H1 (cell line): ENCODE results near the gene PAK5. TPM values are rescaled to one million over a fixed set of nuclear protein-coding genes. Genes with fewer than 3 reads are reported as not detected.
A peak's percentile ranks its signal among the peaks of the same experiment; 100 is the strongest.

ENCODE experiments used
- CTCF ChIA-PET: fragments of 300-600 bp; sonication (Branson Sonifier 250); formaldehyde crosslinking; loops from one replicate; lab custom pipeline; 2021; ENCODE audit not compliant: partially characterized antibody; lab: Charles Lee
- POLR2A ChIA-PET: fragments of 300-600 bp; sonication (Branson Sonifier 250); formaldehyde crosslinking; loops from one replicate; lab custom pipeline; 2021; ENCODE audit warnings: inconsistent platforms; ENCODE audit not compliant: partially characterized antibody; lab: Charles Lee
- DNase-seq, 2 experiments: peaks; one replicate each; pipeline versions ENCODE4 v3.0.0 to v3.0.0-alpha.2; 2010 to 2022; ENCODE audit warnings: low spot score in 2 of 2, low read depth in 1 of 2, mixed read lengths in 1 of 2
- FAIRE-seq: peaks from 2 replicates; lab custom pipeline; 2011; peaks lifted over from hg19 to GRCh38; lab: Jason Lieb, UNC
- H2AFZ ChIP-seq: 2 replicates; pipeline ENCODE4 v1.8.1; 2012; ENCODE audit warnings: low read length, inconsistent platforms
- H2AK5ac ChIP-seq: 2 replicates; pipeline ENCODE4 v1.6.1; 2013; ENCODE audit warnings: low read depth, low read length
- H2BK120ac ChIP-seq: replicated peaks from 2 replicates; pipeline ENCODE3; 2013; ENCODE audit warnings: low read depth, low read length, inconsistent platforms
- H2BK12ac ChIP-seq: 2 replicates; pipeline ENCODE4 v1.6.1; 2013; ENCODE audit warnings: low read depth, low read length
- H2BK15ac ChIP-seq: 2 replicates; pipeline ENCODE4 v1.6.1; 2013; ENCODE audit warnings: low read length
- H2BK20ac ChIP-seq: 2 replicates; pipeline ENCODE4 v1.6.1; 2013; ENCODE audit warnings: low read length
- H2BK5ac ChIP-seq: 2 replicates; pipeline ENCODE4 v1.6.1; 2013; ENCODE audit warnings: low read depth, low read length
- H3K14ac ChIP-seq: 2 replicates; pipeline ENCODE4 v1.6.1; 2013; ENCODE audit warnings: inconsistent platforms; ENCODE audit not compliant: insufficient read length
- H3K18ac ChIP-seq: 2 replicates; pipeline ENCODE4 v1.6.1; 2013; ENCODE audit warnings: low read length; ENCODE audit errors: extremely low read depth
- H3K23ac ChIP-seq: 2 replicates; pipeline ENCODE4 v1.6.1; 2013; ENCODE audit warnings: inconsistent platforms; ENCODE audit not compliant: insufficient read length
- H3K23me2 ChIP-seq: 2 replicates; pipeline ENCODE4 v1.6.1; 2013; ENCODE audit warnings: low read depth, low read length
- H3K27ac ChIP-seq: 2 replicates; pipeline ENCODE4 v1.6.1; 2011; ENCODE audit warnings: low read depth, low read length, inconsistent platforms
- H3K27me3 ChIP-seq, 4 experiments: replicated peaks in 1 of 4; 1 replicate in 1 of 4; 2 replicates in 3 of 4; pipeline versions ENCODE4 v1.6.1 to v1.8.1; 2011 to 2013; ENCODE audit warnings: low read length in 3 of 4, mild to moderate bottlenecking in 3 of 4, inconsistent platforms in 2 of 4, mixed read lengths in 2 of 4, moderate library complexity in 1 of 4; ENCODE audit not compliant: control insufficient read depth in 3 of 4, insufficient read depth in 3 of 4; ENCODE audit errors: extremely low read depth in 1 of 4
- H3K36me3 ChIP-seq, 4 experiments: 2 replicates each; pipeline versions ENCODE4 v1.6.1 to v1.8.1; 2011 to 2013; ENCODE audit warnings: mild to moderate bottlenecking in 4 of 4, low read length in 3 of 4, moderate library complexity in 2 of 4, control low read depth in 1 of 4, inconsistent platforms in 1 of 4; ENCODE audit not compliant: insufficient read depth in 4 of 4, control insufficient read depth in 2 of 4
- H3K4ac ChIP-seq: replicated peaks from 2 replicates; pipeline ENCODE3; 2013; ENCODE audit warnings: low read length, low read depth, mixed read lengths, inconsistent platforms; ENCODE audit not compliant: insufficient read length
- H3K4me1 ChIP-seq, 4 experiments: replicated peaks in 1 of 4; 1 replicate in 1 of 4; 2 replicates in 3 of 4; pipeline versions ENCODE4 v1.6.1 to v1.8.1; 2011 to 2013; ENCODE audit warnings: low read length in 3 of 4, inconsistent platforms in 2 of 4, mixed read lengths in 1 of 4; ENCODE audit not compliant: insufficient read depth in 4 of 4, control insufficient read depth in 3 of 4
- H3K4me2 ChIP-seq, 2 experiments: 2 replicates each; pipeline versions ENCODE4 v1.6.1 to v1.8.1; 2011 to 2013; ENCODE audit warnings: low read depth in 2 of 2, low read length in 2 of 2, control low read depth in 1 of 2, inconsistent platforms in 1 of 2, mild to moderate bottlenecking in 1 of 2; ENCODE audit not compliant: insufficient read depth in 1 of 2
- H3K4me3 ChIP-seq, 4 experiments: fragments of 200-600, 300-600 bp in 1 of 4; sonication (generic), shearing (Covaris generic), sonication (Bioruptor Twin) in 1 of 4; 2 replicates each; pipeline versions ENCODE4 v1.5.1 to v1.8.1; 2011 to 2016; ENCODE audit warnings: low read length in 4 of 4, low read depth in 3 of 4, control low read depth in 2 of 4, inconsistent platforms in 2 of 4, mild to moderate bottlenecking in 2 of 4, mixed read lengths in 1 of 4, moderate library complexity in 1 of 4; ENCODE audit not compliant: insufficient read depth in 2 of 4; ENCODE audit errors: extremely low read depth in 1 of 4
- H3K56ac ChIP-seq: replicated peaks from 2 replicates; pipeline ENCODE3; 2013; ENCODE audit warnings: low read depth, mild to moderate bottlenecking, mixed read lengths, low read length, inconsistent platforms; ENCODE audit not compliant: insufficient read length
- H3K79me1 ChIP-seq: 2 replicates; pipeline ENCODE4 v1.6.1; 2013; ENCODE audit warnings: low read depth, low read length, control low read depth
- H3K79me2 ChIP-seq, 2 experiments: 2 replicates each; pipeline versions ENCODE4 v1.6.1 to v1.8.1; 2012 to 2013; ENCODE audit warnings: low read length in 2 of 2, mild to moderate bottlenecking in 2 of 2, inconsistent platforms in 1 of 2; ENCODE audit not compliant: insufficient read depth in 2 of 2, control insufficient read depth in 1 of 2
- H3K9ac ChIP-seq, 4 experiments: replicated peaks in 1 of 4; 1 replicate in 1 of 4; 2 replicates in 3 of 4; pipeline versions ENCODE4 v1.6.1 to v1.8.1; 2011 to 2013; ENCODE audit warnings: low read depth in 3 of 4, low read length in 3 of 4, control low read depth in 2 of 4, mild to moderate bottlenecking in 2 of 4, moderate library complexity in 2 of 4, inconsistent platforms in 1 of 4; ENCODE audit errors: extremely low read depth in 1 of 4
- H3K9me3 ChIP-seq, 2 experiments: 2 replicates each; pipeline versions ENCODE4 v1.6.1 to v1.8.1; 2012 to 2013; ENCODE audit warnings: mild to moderate bottlenecking in 2 of 2, moderate library complexity in 2 of 2, control low read depth in 1 of 2, inconsistent platforms in 1 of 2, low read depth in 1 of 2, low read length in 1 of 2, mixed read lengths in 1 of 2; ENCODE audit not compliant: insufficient read depth in 2 of 2
- H4K20me1 ChIP-seq, 2 experiments: replicated peaks in 1 of 2; 2 replicates each; pipeline versions ENCODE3 to v1.8.1; 2011 to 2013; ENCODE audit warnings: inconsistent platforms in 2 of 2, low read length in 2 of 2, mild to moderate bottlenecking in 1 of 2; ENCODE audit not compliant: insufficient read depth in 2 of 2, control insufficient read depth in 1 of 2
- H4K5ac ChIP-seq: 2 replicates; pipeline ENCODE4 v1.6.1; 2013; ENCODE audit warnings: low read length, low read depth, mixed read lengths, inconsistent platforms; ENCODE audit not compliant: insufficient read length
- H4K8ac ChIP-seq: 2 replicates; pipeline ENCODE4 v1.8.0; 2013; ENCODE audit warnings: mild to moderate bottlenecking, moderate library complexity, low read length, inconsistent platforms; ENCODE audit not compliant: insufficient read depth; ENCODE audit errors: extremely low read depth
- H4K91ac ChIP-seq: replicated peaks from 2 replicates; pipeline ENCODE3; 2013; ENCODE audit warnings: low read length, mixed read lengths, inconsistent platforms; ENCODE audit not compliant: insufficient read length
- CEBPB ChIP-seq: IDR thresholded peaks from 2 replicates; pipeline ENCODE4 v1.6.1; 2012; ENCODE audit warnings: low read depth, low read length
- CHD2 ChIP-seq: IDR thresholded peaks from 2 replicates; pipeline ENCODE4 v1.6.1; 2012; ENCODE audit warnings: low read length, improper control_type of control experiment
- CTCF ChIP-seq, 3 experiments: IDR thresholded peaks; 1 replicate in 2 of 3; 2 replicates in 1 of 3; pipeline versions ENCODE4 v1.5.1 to v1.6.1; 2011; ENCODE audit warnings: low read length in 3 of 3, mild to moderate bottlenecking in 3 of 3, inconsistent platforms in 2 of 3, low read depth in 1 of 3, moderate library complexity in 1 of 3; ENCODE audit not compliant: insufficient read depth in 1 of 3; ENCODE audit errors: control extremely low read depth in 1 of 3
- E2F6 ChIP-seq: IDR thresholded peaks from 2 replicates; pipeline ENCODE4 v1.6.1; 2012; ENCODE audit warnings: inconsistent platforms
- EP300 ChIP-seq, 2 experiments: IDR thresholded peaks; 1 replicate in 1 of 2; 2 replicates in 1 of 2; pipeline ENCODE4 v1.6.1; 2011 to 2012; ENCODE audit warnings: low read depth in 2 of 2, low read length in 2 of 2, mild to moderate bottlenecking in 2 of 2, borderline replicate concordance in 1 of 2, inconsistent platforms in 1 of 2, moderate library complexity in 1 of 2
- FOSL1 ChIP-seq: IDR thresholded peaks from 2 replicates; pipeline ENCODE4 v1.6.1; 2011; ENCODE audit warnings: mild to moderate bottlenecking, low read depth, low read length, moderate library complexity; ENCODE audit not compliant: insufficient read depth
- HDAC6 ChIP-seq: IDR thresholded peaks from one replicate; pipeline ENCODE4 v1.7.1; 2012; ENCODE audit warnings: low read depth, mild to moderate bottlenecking, inconsistent platforms, low read length, moderate library complexity
- NANOG ChIP-seq: IDR thresholded peaks from 2 replicates; pipeline ENCODE4 v1.6.1; 2011; ENCODE audit warnings: low read length, low read depth, mild to moderate bottlenecking, inconsistent platforms; ENCODE audit not compliant: insufficient read depth, poor library complexity, severe bottlenecking
- RNF2 ChIP-seq: fragments of 200-900, 300-1000 bp; sonication (generic); IDR thresholded peaks from 2 replicates; pipeline ENCODE4 v1.7.1; 2016; ENCODE audit warnings: borderline replicate concordance, low read depth, mild to moderate bottlenecking, antibody characterized with exemption, low read length; ENCODE audit not compliant: poor library complexity, severe bottlenecking; ENCODE audit errors: missing control alignments
- SP4 ChIP-seq: IDR thresholded peaks from 2 replicates; pipeline ENCODE4 v1.6.1; 2012; ENCODE audit warnings: low read length, inconsistent platforms
- WGBS, 2 experiments: shearing (Covaris generic) in 1 of 2; methylation state at CpG; one replicate each; pipeline versions ENCODE4 v1.1.6 to v1.1.7; 2013 to 2015; ENCODE audit warnings: low lambda C conversion rate in 2 of 2, mixed read lengths in 2 of 2, inconsistent platforms in 1 of 2, low coverage in 1 of 2, missing lambda C conversion rate in 1 of 2; ENCODE audit not compliant: insufficient replicate concordance in 2 of 2, insufficient coverage in 1 of 2, insufficient read length in 1 of 2; ENCODE audit errors: extremely low coverage in 1 of 2, missing lambda C conversion rate in 1 of 2; 5-methylcytosine and 5-hydroxymethylcytosine counted together
- polyA plus RNA-seq, 7 experiments: library from polyadenylated mRNA; depleted of rRNA in 3 of 7; stranded (reverse) in 5 of 7; unstranded in 2 of 7; fragments of >200 nt in 5 of 7; fragments of 200-250 nt in 2 of 7; gene quantifications; 1 replicate in 5 of 7; 2 replicates in 1 of 7; 4 replicates in 1 of 7; pipeline versions ENCODE4 v1.2.1 to v1.2.3, GENCODE V29; 2011 to 2013; ENCODE audit warnings: missing spikeins in 2 of 7, mixed read lengths in 2 of 7
- total RNA-seq: library from RNA; stranded (reverse); fragmentation: NEBNext Ultra II Directional; extraction: Animal tissue kit (Norgen Biotek cat#: 25700); gene quantifications from 2 replicates; pipeline ENCODE4 v1.2.1, GENCODE V29; 2021

Gene PAK5
- total and polyA plus RNA-seq, 2 of the 8 experiments (the other 6 are each of a cell fraction or from before 2014, with no cell fraction given) = 0.54 to 0.80 TPM

DNA sequence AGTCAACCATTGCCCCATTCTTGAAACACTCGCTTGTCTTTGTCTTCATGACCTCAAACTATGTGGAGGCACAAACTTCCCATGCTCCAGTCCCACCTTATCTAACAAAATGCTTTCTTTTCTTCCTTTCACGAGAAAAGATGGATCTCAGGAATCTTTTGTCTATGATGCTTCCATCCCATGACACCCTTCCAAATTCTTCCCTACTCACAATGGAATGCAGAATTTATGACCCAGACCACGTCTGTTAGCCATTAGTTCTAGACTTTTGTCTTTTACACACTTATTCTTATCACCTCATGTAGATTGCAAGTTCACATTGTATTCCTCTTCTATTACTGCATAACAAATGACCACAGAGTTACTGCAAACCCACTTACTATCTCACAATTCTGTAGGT is 348.7 kb downstream of the PAK5 start:
- Histone ChIP-seq H2AK5ac (no peak overlapping the region), H4K8ac (no peak overlapping the region), H3K27ac (no peak overlapping the region), H4K20me1 (no peaks in the 10 kb centered on the region), H3K4me2 (no peak overlapping the region), H2BK12ac (no peak overlapping the region), H2AFZ (no peak overlapping the region), H3K36me3 (no peaks in the 10 kb centered on the region), H3K4me3 (no peak overlapping the region), H2BK5ac (no peak overlapping the region), H3K23ac (no peak overlapping the region), H3K23me2 (no peaks in the 10 kb centered on the region), H2BK15ac (no peak overlapping the region), H3K56ac (no peak overlapping the region), H2BK120ac (no peak overlapping the region), H3K79me2 (no peaks in the 10 kb centered on the region), H3K14ac (no peak overlapping the region), H3K9me3 (no peaks in the 10 kb centered on the region), H3K27me3 (no peaks in the 10 kb centered on the region), H2BK20ac (no peak overlapping the region), H3K4me1 (no peaks in the 10 kb centered on the region), H3K18ac (no peak overlapping the region), H3K4ac (no peak overlapping the region), H3K79me1 (no peaks in the 10 kb centered on the region), H4K5ac (no peak overlapping the region), H3K9ac (no peak overlapping the region), H4K91ac (no peak overlapping the region)
- no peak for DNase-seq
- WGBS, 2 experiments = 94% methylated on average over 3 of the region's 3 CpGs; no CpG with 5 or more reads in 1 of the 2 experiments
- peak; percentile 13 for FAIRE-seq
- ChIA-PET CTCF (interaction anchor here (1.2 kb wide), 1 partner anchor 22 kb away, joined by 4 read pairs; no protein-coding TSS in a partner anchor), POLR2A (no interaction called here)
- no peak for TF ChIP-seq NANOG
- no peak for TF ChIP-seq SP4
- no peak for TF ChIP-seq CHD2
- no peak for TF ChIP-seq HDAC6
- TF ChIP-seq EP300 (IDR thresholded peaks at IDR 0.05; ENCODE audit: borderline replicate concordance in 1 of 2, low read depth in 2 of 2, low read length in 2 of 2) = no peak
- no peak for TF ChIP-seq RNF2
- TF ChIP-seq E2F6 = no peak
- no peak for TF ChIP-seq FOSL1
- no peak for TF ChIP-seq CTCF (IDR thresholded peaks at IDR 0.05; ENCODE audit: control extremely low read depth in 1 of 3, insufficient read depth in 1 of 3, low read depth in 1 of 3, low read length in 3 of 3)
- TF ChIP-seq CEBPB = no peak
